GM18511 (cell line): ENCODE measurements around the gene ISLR.

ENCODE experiments used
- ATAC-seq: cut with Tn5 transposase; IDR thresholded peaks from one replicate; pipeline ENCODE4 v1.9.1; 2021; ENCODE audit warnings: mild to moderate bottlenecking, moderate library complexity; ENCODE audit not compliant: unreplicated experiment

The ISLR gene, protein sequence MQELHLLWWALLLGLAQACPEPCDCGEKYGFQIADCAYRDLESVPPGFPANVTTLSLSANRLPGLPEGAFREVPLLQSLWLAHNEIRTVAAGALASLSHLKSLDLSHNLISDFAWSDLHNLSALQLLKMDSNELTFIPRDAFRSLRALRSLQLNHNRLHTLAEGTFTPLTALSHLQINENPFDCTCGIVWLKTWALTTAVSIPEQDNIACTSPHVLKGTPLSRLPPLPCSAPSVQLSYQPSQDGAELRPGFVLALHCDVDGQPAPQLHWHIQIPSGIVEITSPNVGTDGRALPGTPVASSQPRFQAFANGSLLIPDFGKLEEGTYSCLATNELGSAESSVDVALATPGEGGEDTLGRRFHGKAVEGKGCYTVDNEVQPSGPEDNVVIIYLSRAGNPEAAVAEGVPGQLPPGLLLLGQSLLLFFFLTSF

DNA sequence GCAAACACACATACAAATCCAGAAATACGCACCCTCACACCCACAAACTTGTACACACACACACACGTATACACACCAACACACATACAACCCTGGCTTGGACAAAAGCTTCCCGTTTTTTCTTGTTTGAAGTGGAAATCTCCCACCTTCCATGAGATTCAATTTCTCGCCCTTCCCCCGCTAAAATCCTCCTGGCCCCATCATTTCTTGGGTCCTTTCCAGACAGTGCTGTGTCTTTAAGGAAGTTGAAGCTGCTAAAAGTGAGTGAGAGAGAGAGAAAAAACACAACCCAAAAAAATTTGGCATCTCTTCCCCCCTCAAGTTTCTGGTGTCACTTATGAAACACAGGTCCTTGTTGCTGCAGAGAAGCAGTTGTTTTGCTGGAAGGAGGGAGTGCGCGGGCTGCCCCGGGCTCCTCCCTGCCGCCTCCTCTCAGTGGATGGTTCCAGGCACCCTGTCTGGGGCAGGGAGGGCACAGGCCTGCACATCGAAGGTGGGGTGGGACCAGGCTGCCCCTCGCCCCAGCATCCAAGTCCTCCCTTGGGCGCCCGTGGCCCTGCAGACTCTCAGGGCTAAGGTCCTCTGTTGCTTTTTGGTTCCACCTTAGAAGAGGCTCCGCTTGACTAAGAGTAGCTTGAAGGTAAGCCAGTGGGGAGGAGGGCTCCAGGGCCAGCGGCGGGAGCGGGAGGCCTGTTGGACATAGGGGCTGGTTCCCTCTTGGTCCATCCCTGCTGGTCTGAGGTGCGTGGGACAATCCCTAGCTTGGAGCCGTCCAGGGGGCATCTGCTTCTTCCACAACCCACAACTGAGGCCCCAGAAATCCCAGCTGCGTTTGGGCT is at the start of gene ISLR:
TSS of gene ISLR (plus strand) at position 331 of the 839 bp plus-strand sequence. CDS start 1,149 bp downstream, outside the sequence.
- ATAC-seq, result no peak

DNA sequence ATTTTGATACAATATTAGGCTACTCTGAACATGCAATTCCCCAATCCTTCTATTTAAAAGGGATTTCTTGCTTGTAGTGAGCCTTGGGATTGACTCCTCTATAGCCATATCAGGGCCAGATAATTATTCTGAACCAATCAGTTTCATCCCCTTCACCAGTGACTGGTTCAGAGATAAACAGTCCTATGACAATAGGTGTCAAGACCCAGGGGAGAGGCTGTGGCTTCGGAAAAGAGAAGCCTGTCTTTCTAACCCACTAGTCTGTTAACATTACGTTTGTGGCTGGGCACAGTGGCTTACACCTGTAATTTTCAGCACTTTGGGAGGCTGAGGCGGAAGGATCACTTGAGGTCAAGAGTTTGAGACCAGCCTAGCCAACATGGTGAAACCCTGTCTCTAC is 49.3 kb upstream of the ISLR start:
- ATAC-seq, result no peak

DNA sequence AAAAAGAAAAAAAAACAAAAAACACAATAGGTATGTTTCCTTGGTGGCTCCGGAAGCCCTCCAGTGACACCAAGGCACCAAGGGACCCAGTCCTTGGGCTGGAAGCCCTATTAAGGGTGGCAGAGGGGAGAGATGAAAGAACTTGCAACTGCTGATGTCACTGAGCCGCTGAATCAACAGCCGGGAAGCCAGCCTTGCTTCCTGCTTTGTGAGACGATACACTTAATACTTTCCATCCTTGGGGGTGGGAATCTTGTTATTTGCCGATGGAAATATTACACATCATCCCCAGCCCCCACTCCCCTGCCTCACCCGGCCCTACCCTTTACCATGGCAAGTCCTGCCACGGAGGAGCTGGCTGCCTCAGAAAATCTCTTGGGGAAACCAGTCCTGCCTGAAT is 48.8 kb upstream of the ISLR start:
- no peak for ATAC-seq

DNA sequence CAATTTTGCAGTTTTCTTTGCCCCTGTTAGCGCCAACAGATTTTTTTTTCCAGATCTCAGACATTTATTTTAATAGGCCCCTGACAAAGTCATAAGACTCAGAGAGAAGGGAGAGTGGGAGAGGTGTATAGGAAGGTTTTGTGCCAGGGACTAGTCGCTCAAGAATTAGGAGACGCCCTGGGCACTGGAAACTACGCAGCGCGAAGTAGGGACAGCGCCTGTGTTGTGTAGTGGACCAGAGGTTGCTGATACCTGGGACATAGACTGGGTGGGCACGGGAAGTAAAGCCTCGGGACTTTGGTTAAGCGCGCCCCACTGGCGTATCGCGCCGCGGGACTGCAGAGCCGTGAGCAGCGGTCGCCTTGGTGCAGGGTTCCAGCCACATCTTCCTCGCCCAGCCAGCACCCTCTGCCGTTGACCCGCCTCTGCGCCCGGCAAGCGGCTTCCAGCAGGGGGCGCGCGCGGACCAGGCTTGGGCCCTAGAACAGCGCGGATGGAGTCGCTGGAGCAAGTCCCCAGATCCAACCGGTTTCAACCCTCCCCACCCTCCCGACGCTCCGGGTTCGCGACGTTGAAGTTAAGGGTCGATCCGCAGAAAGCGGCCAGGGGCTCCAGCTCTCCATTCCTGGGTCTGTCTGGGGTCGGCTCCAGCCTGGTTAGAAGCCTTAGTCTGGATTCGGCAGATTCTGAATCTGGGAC is 46.1 kb upstream of the ISLR start:
- ATAC-seq, result peak; percentile 52

DNA sequence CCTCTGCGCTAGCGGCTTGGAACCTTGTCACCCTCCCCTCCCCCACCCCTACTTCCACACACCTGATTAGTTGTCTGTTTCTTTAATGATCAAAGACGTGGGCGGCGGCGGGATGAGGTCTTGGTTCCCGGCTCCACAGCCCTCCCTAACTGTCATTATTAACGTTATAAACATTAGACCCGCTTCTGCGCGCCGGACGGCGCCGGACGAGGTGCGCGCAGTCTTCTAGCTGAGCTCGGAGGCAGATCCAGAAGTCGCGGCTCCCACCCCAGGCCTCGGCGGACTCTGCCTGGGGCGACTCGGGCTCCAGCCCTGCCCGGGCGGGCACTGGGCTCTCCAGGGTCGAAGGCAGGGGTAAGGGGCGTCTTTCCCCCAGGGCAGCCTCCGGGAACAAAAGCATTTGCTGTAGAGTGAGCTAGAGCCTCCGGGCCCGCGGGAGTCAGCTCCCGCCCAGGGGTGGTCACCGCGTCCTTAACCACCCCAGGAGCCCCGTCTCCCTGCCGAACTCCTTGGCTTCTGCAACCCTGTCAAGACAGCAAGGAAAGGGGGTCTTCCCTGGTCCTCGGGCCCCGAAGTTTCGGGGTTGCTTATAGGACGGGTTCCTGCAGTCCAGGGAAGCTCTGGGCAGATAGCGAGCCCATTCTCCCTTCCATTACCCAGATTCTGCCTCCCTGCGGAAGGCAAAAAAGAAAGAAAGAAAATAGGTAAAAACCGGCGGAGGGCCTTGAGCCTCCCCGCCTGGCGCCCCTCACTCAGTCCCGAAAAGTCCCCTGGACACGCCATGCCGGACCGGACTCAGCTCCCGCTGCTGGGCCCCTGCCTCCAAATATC is 45.3 kb upstream of the ISLR start:
- no peak for ATAC-seq

DNA sequence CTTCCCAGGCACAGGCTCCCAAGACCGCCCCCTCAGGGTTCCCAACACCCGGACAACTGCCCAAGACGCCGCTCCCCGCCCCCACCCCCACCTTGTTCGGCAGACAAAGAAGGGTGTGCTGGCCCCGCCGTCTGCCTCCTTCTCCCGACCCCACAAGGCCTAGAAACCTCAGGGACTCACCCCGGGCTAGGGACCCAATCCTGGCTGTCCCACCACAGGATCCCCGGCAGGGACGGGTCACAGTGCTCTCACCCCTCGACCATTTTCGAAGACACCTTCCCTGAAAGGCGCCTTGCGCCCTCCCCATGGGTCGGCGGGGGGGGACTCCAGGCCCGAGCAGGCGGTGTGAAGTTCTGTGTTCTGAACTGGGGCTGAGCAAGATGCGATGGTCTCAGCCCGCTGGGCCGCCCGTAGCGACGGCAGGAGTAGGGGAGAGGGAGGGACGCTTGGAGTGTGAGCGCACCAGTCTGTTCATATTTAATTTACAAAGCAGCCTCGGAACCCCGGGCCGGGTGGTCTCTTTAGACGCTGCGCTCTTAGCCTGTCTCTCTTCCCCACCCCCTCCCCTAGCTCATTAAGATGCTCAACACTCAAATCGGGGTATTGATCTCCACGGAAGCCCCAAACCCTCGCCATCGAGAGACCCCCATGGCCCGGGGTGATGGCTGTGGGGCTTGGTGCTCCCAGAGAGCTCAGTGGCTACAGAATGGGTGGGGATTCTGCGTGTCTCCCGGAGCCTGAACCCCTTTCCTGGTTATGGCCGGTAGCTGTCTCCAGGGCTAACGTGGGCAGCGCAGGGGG is 44.5 kb upstream of the ISLR start:
- no peak for ATAC-seq

DNA sequence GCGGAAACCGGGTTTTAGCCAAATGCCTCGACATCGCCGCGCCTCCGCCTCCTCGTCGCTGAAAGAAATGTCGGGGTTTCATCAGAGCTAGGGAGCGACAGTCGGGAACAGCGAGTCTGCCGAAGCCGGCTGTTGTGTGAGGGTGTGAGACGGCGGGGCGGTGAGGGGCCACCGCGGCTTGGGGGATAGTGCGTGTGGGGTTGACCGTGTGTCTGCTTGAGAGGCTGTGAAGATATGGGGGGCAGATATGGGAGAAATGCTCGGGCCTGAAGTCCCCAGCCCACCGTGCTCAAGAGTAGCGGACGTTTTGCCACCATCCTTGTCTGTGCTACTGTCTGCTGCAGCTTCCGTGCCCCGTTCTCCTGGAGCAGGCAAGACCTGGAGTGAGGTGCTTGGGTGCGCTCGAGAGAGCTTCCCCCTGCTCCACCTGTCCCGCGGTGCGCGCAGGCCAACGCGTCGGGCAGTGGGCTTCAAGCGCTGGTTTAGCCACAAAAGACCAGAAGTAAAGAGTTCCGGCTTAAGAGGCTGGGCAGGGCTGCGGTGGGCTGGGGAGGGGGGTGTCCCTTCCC is 43.8 kb upstream of the ISLR start:
- ATAC-seq, result no peak

DNA sequence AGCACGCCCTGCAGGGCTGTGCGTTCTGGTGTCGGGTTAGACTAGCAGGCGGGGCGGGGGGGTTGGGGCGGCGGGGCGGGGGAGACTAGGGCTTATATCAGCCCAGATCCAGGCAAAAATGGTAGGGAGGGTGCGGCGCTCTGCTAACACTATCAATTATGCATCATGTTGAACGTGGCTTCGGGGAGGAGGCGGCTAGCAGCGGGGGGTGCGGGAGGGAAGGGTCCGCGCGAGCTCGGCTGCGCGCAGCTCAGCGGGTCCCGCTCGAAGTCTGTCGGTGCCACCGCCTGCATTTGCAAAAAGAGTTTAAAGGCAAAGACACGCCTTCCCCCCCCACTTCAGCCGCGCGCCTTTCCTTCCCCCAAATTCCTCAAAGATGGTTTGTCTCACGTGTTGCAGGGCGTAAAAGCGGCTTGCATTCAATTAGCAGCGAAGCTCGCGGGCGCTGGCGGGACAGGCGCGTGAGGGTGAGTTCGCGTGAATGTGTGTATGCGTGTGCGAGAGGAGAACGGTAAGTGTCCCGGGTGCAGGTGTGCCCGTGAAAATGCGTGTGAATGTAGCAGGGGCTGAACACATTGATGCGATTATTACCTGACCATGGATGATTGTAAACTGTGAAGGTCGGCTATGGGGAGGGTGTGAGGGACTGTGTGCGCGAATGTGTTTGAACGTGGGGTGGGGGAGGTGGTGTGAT is 43.2 kb upstream of the ISLR start, which contains the start of gene ISLR2:
TSS of gene ISLR2 (plus strand) at position 432 of the 694 bp plus-strand sequence. CDS start 2,169 bp downstream, outside the sequence.
- ATAC-seq, result no peak

DNA sequence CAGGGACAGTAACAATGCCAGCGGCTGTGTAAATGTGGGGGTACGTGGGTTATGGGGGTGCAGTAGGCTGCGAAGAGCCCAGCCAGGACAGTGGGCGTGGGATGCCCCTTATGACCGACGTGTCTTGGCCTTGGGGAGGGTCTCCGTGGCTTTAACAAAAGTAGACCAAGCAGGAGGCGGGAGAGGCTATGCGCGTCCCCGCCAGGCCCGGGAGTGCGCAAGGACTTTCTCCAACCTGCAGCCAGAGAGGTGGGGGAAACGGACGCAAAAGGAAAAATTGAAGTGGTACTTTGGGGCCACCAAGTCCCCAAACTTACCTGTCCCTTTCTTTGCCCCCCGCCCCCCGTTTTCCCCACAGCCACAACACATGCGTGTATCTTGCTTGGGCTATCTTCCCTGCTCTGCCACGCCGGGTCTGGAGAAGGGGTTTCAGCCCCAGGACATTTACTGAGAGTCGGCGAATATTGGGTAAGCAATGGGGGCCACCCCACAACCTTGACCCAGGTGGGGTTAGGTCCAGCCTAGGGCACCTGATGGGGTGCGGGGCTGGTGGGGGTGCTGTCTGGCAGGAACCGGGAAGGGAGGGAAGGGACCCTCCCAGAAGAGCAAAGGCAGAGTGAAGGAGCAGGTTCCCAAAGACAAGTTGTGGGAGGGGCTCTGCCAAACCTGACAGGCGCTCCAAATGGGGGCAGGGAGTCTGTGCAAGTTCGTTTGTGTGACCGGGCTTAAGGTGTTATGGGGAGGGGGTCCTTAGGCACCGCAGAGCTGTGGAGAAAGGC is 42.5 kb upstream of the ISLR start:
- no peak for ATAC-seq

DNA sequence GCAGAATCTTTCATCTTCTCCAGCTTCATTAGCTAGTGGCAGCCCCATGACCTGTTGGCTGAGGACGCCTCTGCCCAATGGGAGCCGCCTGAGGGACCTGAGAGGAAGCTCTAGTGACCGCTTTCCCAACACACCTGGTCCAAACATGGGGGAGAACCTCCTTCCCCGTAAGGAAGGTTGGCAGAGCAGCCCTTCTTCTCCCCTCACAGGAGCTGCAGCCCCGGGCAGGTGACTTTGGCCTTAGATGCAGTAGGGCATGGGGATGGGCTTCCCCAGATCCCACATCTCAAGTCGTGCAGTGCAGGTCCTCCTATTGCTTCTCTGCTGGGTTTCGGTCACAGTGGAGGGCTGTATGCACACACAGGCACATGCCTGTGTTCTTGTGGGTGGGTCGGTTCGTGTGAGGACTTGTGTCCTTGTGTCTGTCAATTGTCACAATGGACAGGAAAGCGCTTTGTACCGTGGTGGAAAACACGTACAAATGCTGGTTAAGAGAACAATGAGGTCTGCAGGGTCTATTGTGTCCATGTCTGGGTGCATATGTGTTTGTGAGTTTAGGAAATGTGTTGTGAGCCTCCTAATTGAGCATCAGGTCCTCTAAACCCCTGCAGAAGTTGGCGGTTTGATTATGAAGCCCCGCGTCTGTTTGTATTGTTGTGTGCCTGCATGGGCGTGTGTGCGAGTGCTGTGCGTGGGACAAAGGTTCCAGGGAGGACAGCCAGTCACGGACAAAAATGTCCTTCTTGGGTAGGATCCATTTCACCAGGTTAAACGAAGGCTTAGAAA is 41.7 kb upstream of the ISLR start:
- no peak for ATAC-seq

DNA sequence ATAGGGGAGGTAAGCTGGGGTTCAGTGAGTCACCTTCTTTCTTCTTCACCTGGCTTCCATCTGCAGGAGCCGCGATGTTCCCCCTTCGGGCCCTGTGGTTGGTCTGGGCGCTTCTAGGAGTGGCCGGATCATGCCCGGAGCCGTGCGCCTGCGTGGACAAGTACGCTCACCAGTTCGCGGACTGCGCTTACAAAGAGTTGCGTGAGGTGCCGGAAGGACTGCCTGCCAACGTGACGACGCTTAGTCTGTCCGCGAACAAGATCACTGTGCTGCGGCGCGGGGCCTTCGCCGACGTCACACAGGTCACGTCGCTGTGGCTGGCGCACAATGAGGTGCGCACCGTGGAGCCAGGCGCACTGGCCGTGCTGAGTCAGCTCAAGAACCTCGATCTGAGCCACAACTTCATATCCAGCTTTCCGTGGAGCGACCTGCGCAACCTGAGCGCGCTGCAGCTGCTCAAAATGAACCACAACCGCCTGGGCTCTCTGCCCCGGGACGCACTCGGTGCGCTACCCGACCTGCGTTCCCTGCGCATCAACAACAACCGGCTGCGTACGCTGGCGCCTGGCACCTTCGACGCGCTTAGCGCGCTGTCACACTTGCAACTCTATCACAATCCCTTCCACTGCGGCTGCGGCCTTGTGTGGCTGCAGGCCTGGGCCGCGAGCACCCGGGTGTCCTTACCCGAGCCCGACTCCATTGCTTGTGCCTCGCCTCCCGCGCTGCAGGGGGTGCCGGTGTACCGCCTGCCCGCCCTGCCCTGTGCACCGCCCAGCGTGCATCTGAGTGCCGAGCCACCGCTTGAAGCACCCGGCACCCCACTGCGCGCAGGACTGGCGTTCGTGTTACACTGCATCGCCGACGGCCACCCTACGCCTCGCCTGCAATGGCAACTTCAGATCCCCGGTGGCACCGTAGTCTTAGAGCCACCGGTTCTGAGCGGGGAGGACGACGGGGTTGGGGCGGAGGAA is 40.5 kb upstream of the ISLR start:
- ATAC-seq, result no peak

DNA sequence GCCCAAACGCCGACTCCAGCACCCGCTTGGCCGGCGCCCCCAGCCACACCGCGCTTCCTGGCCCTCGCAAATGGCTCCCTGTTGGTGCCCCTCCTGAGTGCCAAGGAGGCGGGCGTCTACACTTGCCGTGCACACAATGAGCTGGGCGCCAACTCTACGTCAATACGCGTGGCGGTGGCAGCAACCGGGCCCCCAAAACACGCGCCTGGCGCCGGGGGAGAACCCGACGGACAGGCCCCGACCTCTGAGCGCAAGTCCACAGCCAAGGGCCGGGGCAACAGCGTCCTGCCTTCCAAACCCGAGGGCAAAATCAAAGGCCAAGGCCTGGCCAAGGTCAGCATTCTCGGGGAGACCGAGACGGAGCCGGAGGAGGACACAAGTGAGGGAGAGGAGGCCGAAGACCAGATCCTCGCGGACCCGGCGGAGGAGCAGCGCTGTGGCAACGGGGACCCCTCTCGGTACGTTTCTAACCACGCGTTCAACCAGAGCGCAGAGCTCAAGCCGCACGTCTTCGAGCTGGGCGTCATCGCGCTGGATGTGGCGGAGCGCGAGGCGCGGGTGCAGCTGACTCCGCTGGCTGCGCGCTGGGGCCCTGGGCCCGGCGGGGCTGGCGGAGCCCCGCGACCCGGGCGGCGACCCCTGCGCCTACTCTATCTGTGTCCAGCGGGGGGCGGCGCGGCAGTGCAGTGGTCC is 39.7 kb upstream of the ISLR start:
- ATAC-seq, result no peak

DNA sequence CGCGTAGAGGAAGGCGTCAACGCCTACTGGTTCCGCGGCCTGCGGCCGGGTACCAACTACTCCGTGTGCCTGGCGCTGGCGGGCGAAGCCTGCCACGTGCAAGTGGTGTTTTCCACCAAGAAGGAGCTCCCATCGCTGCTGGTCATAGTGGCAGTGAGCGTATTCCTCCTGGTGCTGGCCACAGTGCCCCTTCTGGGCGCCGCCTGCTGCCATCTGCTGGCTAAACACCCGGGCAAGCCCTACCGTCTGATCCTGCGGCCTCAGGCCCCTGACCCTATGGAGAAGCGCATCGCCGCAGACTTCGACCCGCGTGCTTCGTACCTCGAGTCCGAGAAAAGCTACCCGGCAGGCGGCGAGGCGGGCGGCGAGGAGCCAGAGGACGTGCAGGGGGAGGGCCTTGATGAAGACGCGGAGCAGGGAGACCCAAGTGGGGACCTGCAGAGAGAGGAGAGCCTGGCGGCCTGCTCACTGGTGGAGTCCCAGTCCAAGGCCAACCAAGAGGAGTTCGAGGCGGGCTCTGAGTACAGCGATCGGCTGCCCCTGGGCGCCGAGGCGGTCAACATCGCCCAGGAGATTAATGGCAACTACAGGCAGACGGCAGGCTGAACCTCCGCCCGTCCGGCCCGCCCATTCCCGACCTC is 39.0 kb upstream of the ISLR start:
- no peak for ATAC-seq

DNA sequence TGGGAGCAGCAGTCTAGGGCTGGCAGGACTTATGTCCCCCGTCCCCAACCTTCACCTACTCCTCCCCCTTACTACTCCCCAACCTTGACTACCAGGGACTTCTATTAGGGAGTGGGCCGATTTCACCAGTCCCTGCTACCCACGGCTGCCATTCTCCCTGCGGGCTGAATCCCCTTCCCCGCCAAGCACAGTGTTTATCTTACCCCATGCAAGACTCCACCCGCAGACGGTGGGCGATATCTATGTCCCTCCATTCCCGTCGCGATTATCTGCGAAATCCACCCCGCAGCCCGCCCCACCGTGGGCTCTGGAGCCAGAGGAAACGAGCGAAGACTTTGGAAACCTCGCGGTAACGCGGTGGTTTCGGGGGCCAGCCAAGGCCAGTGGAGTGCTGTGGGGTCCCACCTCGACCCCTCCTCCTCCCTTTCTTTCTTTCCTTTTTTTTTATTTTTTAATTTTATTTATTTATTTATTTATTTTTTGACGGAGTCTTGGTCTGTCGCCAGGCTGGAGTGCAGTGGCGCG is 38.4 kb upstream of the ISLR start:
- no peak for ATAC-seq

DNA sequence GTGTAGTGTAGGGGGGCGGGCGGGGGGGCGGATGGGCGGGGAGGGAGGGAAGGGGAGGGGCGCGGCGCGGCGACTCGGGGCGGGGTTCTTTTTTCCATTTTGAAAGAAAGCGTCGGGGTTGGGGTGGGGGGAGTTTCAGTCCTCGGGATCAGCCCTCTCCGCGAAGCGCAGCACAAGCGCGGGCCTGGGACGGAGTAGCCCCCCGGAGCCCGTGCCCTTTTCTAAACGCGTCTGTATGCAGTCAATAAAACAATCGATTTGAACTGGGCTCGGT is 37.0 kb upstream of the ISLR start:
- no peak for ATAC-seq
